ENCODE measurements around the gene PLXND1.

DNA sequence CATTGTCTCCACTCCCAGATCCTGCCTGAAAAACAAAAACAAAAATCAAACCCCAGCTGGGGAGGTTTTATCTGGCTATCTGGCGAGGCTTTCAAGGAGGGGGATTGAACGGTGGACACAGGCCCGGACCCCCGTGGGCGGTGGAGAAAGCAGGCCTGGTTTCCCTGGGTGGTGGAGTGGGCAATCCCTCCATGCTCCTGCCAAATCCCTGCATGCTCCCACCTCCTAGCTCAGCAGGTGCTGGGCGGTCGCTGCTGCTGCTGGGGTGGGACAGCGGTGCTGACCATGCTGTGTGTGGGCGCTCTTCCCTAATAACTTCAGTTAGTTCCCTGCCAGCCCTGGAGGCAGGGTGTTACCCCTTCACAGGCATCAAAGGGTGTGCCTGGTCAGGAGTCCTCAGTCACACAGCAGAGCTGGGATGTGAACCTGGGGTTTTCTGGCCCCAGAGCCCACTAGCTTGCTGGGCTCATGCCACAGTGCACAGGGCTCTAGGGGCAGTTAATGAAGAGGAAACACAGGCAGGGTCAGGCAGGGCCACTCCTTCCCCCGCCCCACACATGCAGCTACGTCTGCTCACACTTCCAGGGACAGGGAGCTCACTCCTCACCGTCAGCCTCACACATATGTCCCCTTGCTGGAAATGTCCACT, 15.9 kb upstream of the PLXND1 start:
- no peak for TF ChIP-seq EZH2 (IDR thresholded peaks at IDR 0.05; ENCODE audit: low read length, missing control alignments)
- TF ChIP-seq CTCF (conservative IDR thresholded peaks at IDR 0.05 in 1 of 2, IDR thresholded peaks at IDR 0.05 in 1 of 2; ENCODE audit: low read depth in 1 of 2, low read length in 2 of 2) = no peak

All from fibroblast of lung (primary cell).